Activated effector memory CD4-positive, alpha-beta T cell treated with anti-CD3 and anti-CD28 coated beads, Interleukin-2, amount 50 U/mL, for 16 hours (primary cell): ENCODE data around the gene UBP1.
"Not testable (repeated sequence)": the region's sequence is repeated elsewhere in the genome, so short reads cannot be mapped to it uniquely, and the experiment has no call there.

Experiments used
- DNase-seq: peaks from one replicate; pipeline ENCODE4 v3.0.0-alpha.2; 2020

UBP1 gene

GRCh38 chr3:33440328-33441224, at the start of gene UBP1:
Gene UBP1, minus strand, starts transcription at chr3:33440405. Its CDS starts 557 bp downstream, at chr3:33439848.
- peak; percentile 99 for DNase-seq

- no peak for DNase-seq
Measured at GRCh38 chr3:33488683-33489082, 48.5 kb upstream of the UBP1 start.

GRCh38 chr3:33488246-33488645, 48.0 kb upstream of the UBP1 start:
- DNase-seq: no peak

- DNase-seq: no peak
Measured at GRCh38 chr3:33482111-33482521, 41.9 kb upstream of the UBP1 start.

- DNase-seq: no peak
Measured at GRCh38 chr3:33474896-33475295, 34.7 kb upstream of the UBP1 start.

GRCh38 chr3:33473813-33474212, 33.6 kb upstream of the UBP1 start:
- no peak for DNase-seq

GRCh38 chr3:33467786-33468185, 27.6 kb upstream of the UBP1 start:
- no peak for DNase-seq

- DNase-seq: no peak
Measured at GRCh38 chr3:33461097-33461496, 20.9 kb upstream of the UBP1 start.

- DNase-seq: not testable (repeated sequence)
Measured at GRCh38 chr3:33459577-33459976, 19.4 kb upstream of the UBP1 start.

- no peak for DNase-seq
Measured at GRCh38 chr3:33458446-33458845, 18.2 kb upstream of the UBP1 start.

GRCh38 chr3:33456756-33457155, 16.6 kb upstream of the UBP1 start:
- DNase-seq: no peak

GRCh38 chr3:33453331-33453761, 13.1 kb upstream of the UBP1 start:
- no peak for DNase-seq

GRCh38 chr3:33451994-33452393, 11.8 kb upstream of the UBP1 start:
- DNase-seq: not testable (repeated sequence)

- no peak for DNase-seq
Measured at GRCh38 chr3:33447958-33448357, 7.8 kb upstream of the UBP1 start.

- not testable (repeated sequence) for DNase-seq
Measured at GRCh38 chr3:33447256-33447625, 7.0 kb upstream of the UBP1 start.

- DNase-seq: no peak
Measured at GRCh38 chr3:33442190-33442589, 2.0 kb upstream of the UBP1 start.

- no peak for DNase-seq
Measured at GRCh38 chr3:33441225-33441976, 1.2 kb upstream of the UBP1 start.

GRCh38 chr3:33439546-33440327, 468 bp downstream of the UBP1 start:
- DNase-seq: peak; percentile 82

- no peak for DNase-seq
Measured at GRCh38 chr3:33438881-33439545, 1.2 kb downstream of the UBP1 start.

- no peak for DNase-seq
Measured at GRCh38 chr3:33438284-33438668, 1.9 kb downstream of the UBP1 start.

GRCh38 chr3:33437556-33438283, 2.5 kb downstream of the UBP1 start:
- no peak for DNase-seq

GRCh38 chr3:33433843-33434242, 6.4 kb downstream of the UBP1 start:
- DNase-seq: no peak
